ENCODE data around the gene ZNF300. TPM values are rescaled to one million over a fixed set of nuclear protein-coding genes. Genes with fewer than 3 reads are reported as not detected.
A peak's percentile ranks its signal among the peaks of the same experiment; 100 is the strongest.
"Not testable (repeated sequence)": the region's sequence is repeated elsewhere in the genome, so short reads cannot be mapped to it uniquely, and the experiment has no call there.

Gene ZNF300
- total RNA-seq, 2 donors from 2014 or later = 4.7 to 7.9 TPM

DNA sequence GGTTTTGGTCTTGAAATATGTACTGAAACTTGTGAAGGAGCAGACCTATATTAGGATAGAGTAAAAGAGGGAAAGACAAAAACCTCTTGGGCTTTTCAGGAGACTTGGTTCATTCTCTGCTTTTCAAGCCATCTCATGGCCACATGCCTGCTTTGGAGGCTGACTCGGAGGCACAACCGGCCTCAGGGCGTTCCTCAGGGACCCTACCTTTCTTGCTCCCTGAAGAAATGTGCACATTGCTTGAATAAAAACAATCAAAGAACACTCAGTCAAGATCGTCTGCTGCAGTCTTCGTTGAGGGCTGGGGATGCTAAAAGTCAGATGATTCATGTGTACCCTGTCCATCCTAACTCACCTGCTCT lies 57.5 kb downstream of the ZNF300 start:
- Histone ChIP-seq H3K4me3 (no peak overlapping the region), H3K36me3 (replicated peaks in 1 of 2; ENCODE audit: insufficient read depth in 1 of 2, low read depth in 2 of 2) (no peaks in the 10 kb centered on the region), H3K27me3 (no peaks in the 10 kb centered on the region), H3K4me1 (peaks cover 3% of the 10 kb centered on the region), H3K27ac (no peak overlapping the region), H3K9me3 (no peaks in the 10 kb centered on the region)
- intact Hi-C loops (cut with DNase I) = loop anchor here (5.0 kb wide), 1 partner anchor 290 kb away; no protein-coding TSS in a partner anchor
- no peak for ATAC-seq
- WGBS, 2 donors = 43 to 49% methylated on average over 5 of the region's 5 CpGs
- TF ChIP-seq, protein P1, sequence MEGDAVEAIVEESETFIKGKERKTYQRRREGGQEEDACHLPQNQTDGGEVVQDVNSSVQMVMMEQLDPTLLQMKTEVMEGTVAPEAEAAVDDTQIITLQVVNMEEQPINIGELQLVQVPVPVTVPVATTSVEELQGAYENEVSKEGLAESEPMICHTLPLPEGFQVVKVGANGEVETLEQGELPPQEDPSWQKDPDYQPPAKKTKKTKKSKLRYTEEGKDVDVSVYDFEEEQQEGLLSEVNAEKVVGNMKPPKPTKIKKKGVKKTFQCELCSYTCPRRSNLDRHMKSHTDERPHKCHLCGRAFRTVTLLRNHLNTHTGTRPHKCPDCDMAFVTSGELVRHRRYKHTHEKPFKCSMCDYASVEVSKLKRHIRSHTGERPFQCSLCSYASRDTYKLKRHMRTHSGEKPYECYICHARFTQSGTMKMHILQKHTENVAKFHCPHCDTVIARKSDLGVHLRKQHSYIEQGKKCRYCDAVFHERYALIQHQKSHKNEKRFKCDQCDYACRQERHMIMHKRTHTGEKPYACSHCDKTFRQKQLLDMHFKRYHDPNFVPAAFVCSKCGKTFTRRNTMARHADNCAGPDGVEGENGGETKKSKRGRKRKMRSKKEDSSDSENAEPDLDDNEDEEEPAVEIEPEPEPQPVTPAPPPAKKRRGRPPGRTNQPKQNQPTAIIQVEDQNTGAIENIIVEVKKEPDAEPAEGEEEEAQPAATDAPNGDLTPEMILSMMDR (IDR thresholded peaks at IDR 0.05) = peak in 1 of 7 experiments; percentile 1
- TF ChIP-seq POLR2A (IDR thresholded peaks at IDR 0.05) = no peak
- no peak for DNase-seq

DNA sequence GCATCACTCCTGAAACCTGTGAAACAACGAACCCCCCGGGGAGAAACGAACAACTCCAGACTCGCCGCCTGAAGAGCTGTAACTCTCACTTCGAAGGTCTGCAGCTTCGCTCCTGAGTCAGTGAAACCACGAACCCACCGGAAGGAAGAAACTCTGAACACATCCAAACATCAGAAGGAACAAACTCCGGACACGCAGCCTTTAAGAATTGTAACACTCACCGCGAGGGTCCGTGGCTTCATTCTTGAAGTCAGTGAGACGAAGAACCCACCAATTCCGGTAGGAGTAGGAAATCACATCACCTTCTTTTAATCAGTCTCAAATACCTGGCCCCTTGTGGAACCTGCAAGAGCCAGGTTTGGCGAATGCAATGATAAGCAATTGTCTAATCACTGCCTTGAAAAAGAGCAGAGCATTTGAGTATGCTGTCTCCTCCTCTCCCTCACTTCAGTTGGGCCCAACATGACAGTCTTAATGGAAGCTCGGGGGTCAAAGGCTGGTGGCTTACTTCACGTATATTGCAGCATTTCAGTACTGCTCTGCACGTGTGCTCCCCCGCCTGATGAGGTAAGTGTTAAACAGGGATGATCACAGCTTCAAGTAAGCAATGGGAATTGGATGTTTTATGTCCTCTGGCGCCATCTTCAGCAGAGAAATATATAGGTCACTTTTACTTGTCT lies 58.0 kb downstream of the ZNF300 start:
- peak; percentile 43 to 76 (median 61) for DNase-seq

DNA sequence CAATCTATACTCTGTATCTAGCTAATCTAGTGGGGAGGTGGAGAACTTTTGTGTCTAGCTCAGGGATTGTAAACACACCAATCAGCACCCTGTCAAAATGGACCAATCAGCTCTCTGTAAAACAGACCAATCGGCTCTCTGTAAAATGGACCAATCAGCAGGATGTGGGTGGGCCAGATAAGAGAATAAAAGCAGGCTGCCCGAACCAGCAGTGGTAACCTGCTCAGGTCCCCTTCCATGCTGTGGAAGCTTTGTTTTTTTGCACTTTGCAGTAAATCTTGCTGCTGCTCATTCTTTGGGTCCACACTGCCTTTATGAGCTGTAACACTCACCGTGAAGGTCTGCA lies 58.5 kb downstream of the ZNF300 start, which contains the start of gene IRGM:
Gene IRGM (plus strand): TSS at position 214 of the 346 bp plus-strand sequence. CDS start 1,603 bp downstream, outside the sequence.
- not testable (repeated sequence) for H3K27me3 ChIP-seq; H3K4me1 ChIP-seq; H3K4me3 ChIP-seq; DNase-seq; H3K36me3 ChIP-seq (replicated peaks in 1 of 2; ENCODE audit: insufficient read depth in 1 of 2, low read depth in 2 of 2); H3K27ac ChIP-seq; H3K9me3 ChIP-seq; ATAC-seq
- WGBS, 2 donors = 58 to 80% methylated on average over 3 of the region's 3 CpGs
- intact Hi-C loops (cut with DNase I) = loop anchor here (5.0 kb wide), 1 partner anchor 289 kb away; no protein-coding TSS in a partner anchor

More for the DNA sequence above, 58.0 kb downstream of the ZNF300 start:
- no peaks in the 10 kb centered on the region for H3K36me3 ChIP-seq (replicated peaks in 1 of 2; ENCODE audit: insufficient read depth in 1 of 2, low read depth in 2 of 2)
- H3K27ac ChIP-seq = no peak overlapping the region
- TF ChIP-seq, protein P1 (IDR thresholded peaks at IDR 0.05) = peak; percentile 46 to 93 (median 79)
- no peak for TF ChIP-seq POLR2A (IDR thresholded peaks at IDR 0.05)
- 52 to 62% methylated on average over 21 to 22 of the region's 22 CpGs for WGBS, 2 donors
- H3K9me3 ChIP-seq = no peaks in the 10 kb centered on the region
- no peaks in the 10 kb centered on the region for H3K27me3 ChIP-seq
- H3K4me3 ChIP-seq = no peak overlapping the region
- peaks cover 3% of the 10 kb centered on the region for H3K4me1 ChIP-seq
- ATAC-seq = peak; percentile 92
- intact Hi-C loops (cut with DNase I) = loop anchor here (5.0 kb wide), 1 partner anchor 289 kb away; no protein-coding TSS in a partner anchor

DNA sequence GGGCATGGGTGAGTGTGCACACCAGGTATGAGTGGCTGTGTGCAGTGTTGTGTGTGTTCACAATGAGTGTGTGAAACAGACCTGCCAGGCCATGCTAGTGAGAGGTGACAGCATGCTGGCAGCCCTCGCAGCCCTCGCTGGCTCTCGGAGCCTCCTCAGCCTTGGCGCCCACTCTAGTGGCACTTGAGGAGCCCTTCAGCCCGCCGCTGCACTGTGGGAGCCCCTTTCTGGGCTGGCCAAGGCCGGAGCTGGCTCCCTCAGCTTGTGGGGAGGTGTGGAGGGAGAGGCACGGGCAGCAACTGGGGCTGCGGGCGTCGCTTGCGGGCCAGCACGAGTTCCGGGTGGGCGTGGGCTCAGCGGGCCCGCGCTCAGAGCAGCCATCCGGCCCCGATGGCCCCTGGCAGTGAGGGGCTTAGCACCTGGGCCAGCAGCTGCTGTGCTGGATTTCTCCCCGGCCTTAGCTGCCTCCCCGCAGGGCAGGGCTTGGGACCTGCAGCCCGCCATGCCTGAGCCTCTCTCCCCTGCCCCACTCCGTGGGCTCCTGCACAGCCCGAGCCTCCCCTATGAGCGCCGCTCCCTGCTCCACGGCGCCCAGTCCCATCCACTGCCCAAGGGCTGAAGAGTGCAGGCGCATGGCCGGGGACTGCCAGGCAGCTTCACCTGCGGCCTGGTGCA lies 59.5 kb downstream of the ZNF300 start:
- not testable (repeated sequence) for H3K27me3 ChIP-seq; DNase-seq; ATAC-seq; H3K4me3 ChIP-seq; H3K4me1 ChIP-seq; H3K36me3 ChIP-seq (replicated peaks in 1 of 2; ENCODE audit: insufficient read depth in 1 of 2, low read depth in 2 of 2); H3K9me3 ChIP-seq; H3K27ac ChIP-seq
- intact Hi-C loops (cut with DNase I) = loop anchor here (2.0 to 5.0 kb wide), 2 partner anchors 23 to 288 kb away; no protein-coding TSS in a partner anchor
- 94 to 96% methylated on average over 22 to 24 of the region's 32 CpGs for WGBS, 2 donors

Other genes with a start within 250 kb of the ZNF300 start
- under 1 TPM in 1 of 2 donors, not detected in 1; 0.26 TPM for gene MYOZ3, start 243.7 kb downstream of the ZNF300 start, total RNA-seq
- 10 to 100 TPM; 22.8 to 28.7 TPM for gene RBM22, start 203.9 kb downstream of the ZNF300 start, total RNA-seq
- gene DCTN4, start 146.0 kb downstream of the ZNF300 start, total RNA-seq = 10 to 100 TPM; 30.6 to 49.4 TPM
- gene SMIM3, start 126.2 kb downstream of the ZNF300 start, total RNA-seq = 10 to 100 TPM; 40.2 to 51.6 TPM
- gene IRGM, start 58.5 kb downstream of the ZNF300 start, total RNA-seq = not detected
- gene GPX3, start 115.6 kb upstream of the ZNF300 start, total RNA-seq = 1,000 to 10,000 TPM in 1 of 2 donors, 100 to 1,000 TPM in 1; 686 to 1,482 TPM
- 100 to 1,000 TPM in 1 of 2 donors, 10 to 100 TPM in 1; 89.3 to 111 TPM for gene TNIP1, start 176.1 kb upstream of the ZNF300 start, total RNA-seq